HG03196 (cell line): ENCODE measurements around the gene SH3RF1.

Experiments used
- ATAC-seq: cut with Tn5 transposase; IDR thresholded peaks from one replicate; pipeline ENCODE4 v1.9.1; 2021; ENCODE audit not compliant: unreplicated experiment

SH3RF1 gene

GRCh38 chr4:169110633-169111032, 160.1 kb downstream of the SH3RF1 start:
- ATAC-seq: no peak

- ATAC-seq: no peak
Observed at GRCh38 chr4:169109035-169109675, 161.6 kb downstream of the SH3RF1 start.

DNA sequence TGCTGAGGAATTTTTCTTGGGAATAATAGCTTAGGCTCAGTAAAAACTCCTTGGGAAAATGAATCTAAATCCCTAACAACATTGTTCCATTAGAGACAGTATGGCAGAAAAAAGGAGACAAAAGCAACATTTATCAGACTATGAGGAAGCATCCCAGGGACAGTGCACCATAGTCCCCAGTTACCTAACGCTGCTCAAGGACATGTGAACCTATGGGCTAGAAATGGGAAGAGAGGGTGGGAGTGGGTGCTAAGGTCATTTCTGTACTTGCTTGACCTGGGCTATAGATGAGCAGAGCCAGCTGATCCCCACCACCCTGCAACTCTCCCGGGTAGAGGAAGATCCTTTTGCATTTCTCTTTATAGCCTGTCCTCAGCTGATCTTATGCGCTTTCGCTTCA, 162.5 kb downstream of the SH3RF1 start:
- no peak for ATAC-seq

DNA sequence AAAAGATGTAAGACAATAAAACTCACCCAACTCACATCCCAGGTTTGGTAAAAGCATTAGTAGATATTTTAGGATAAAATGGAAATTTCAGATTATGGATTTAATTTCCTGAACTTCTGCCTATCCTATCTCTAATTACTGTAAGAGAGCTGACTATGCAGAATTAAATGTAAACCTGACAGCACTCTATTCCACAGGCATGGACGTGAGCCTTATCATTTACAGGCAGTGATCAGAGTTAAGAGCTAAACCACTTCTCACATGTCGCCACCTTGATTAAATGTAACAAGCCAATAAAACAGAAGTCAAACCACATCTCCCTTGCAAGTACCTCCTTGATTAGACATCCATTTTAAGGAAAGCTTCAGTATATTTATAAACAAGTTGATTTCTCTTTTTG, 163.2 kb downstream of the SH3RF1 start:
- no peak for ATAC-seq

GRCh38 chr4:169106696-169107229, 164.0 kb downstream of the SH3RF1 start:
- ATAC-seq: no peak

DNA sequence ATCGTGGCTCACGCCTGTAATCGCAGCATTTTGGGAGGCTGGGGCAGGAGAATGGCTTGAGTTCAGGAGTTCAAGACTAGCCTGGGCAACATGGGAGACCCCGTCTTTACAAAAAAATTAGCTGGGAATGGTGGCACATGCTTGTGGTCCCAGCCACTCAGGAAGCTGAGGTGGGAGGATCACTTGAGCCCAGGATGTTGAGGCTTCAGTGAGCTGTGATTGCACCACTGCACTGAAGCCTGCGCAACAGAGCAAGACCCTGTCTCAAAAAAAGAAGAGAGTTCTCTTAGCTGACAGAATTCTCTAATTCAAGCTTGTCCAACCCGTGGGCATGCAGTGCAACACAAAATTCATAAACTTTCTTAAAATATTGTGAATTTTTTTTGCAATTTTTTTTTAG, 165.1 kb downstream of the SH3RF1 start:
- ATAC-seq: no peak

DNA sequence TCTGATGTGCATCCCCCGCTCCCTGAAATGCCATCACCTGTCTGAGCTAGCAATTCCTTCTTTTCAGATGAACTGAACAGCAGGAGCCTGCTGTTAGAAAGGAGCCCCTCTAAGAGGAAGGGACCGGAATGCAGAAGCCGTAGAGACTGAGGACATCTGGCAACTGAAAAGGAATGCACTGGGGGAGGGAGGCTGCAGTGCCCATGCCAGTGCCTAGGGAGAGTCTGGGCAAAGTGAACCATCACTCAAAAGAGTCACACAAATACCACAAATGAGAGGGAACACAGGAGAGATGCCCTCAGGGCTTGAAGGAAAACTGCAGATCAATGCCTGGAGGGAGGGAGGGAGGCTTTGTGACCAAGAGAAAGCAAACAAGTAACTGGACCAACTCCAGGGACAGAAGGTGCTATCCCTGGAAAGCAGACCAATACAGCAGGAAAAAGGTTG, 166.8 kb downstream of the SH3RF1 start:
- no peak for ATAC-seq

GRCh38 chr4:169102026-169102425, 168.7 kb downstream of the SH3RF1 start:
- no peak for ATAC-seq

GRCh38 chr4:169100670-169101101, 170.1 kb downstream of the SH3RF1 start:
- ATAC-seq: no peak

DNA sequence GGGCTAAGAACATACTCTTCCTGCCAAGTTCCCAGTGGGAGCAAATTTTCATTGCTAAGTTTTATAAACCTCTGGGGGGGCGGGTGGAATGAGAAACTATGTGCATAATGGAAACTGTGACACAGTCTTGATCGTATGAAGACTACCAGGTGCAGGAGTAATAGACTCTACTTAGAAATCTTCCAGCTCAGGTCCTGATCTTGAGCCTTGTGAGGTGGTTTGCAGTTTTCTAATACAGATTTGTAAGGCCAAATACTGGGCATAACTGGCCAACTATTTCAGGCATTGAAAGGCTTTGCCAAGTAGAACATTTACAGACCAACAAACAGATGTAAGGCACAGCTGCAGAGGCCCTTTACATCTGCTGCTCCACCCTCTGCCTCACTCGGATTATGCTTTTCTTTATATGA, 171.0 kb downstream of the SH3RF1 start:
- ATAC-seq: peak; percentile 57

DNA sequence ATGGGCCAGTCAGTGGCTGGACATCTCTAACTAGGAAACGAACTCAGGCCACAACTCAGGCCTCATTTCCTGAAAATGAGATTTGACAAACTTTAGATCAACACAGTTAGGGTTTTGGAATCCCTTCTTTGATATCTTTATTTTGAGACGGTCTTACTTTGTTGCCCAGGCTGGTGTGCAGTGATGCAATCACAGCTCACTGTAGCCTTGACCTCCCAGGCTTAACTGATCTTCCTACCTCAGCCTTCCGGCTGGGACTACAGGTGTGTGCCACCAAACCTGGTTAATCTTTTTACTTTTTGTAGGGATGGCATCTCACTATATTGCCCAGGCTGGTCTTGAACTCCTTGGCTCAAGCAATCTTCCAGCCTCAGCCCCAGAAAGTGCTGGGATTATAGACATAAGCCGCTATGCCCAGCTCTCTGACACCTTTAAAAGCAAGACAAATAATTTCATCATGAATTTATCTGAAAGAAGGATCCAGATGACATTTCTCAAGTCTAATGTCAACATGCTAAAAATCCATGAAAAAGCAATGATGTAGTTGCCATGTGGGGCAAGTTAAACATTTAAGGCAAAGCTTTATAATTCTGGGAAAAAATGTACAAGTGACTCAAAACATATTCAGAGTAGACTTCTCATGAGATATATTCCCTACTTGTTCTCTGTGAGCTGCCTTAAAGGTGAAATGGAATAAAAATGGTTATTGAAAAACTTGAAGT, 171.6 kb downstream of the SH3RF1 start:
- ATAC-seq: no peak

DNA sequence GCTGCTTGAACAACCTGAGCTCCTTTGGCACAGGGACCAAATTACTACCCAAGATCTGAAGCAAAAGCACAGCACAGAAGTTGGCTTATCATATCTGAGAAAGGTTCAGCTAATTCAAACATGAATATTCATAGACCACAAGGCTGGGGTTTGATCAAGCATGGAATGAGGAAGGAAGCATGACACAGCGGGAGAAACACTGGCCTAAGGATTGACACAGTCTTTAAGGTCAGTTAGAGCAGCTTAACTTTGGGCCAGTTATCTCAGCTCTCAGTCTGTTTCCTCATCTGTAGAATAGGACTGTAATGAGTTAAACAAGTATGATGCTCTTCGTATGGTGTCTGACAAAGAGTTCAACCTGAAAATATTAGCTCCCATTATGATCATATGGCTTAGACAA, 172.2 kb downstream of the SH3RF1 start:
- ATAC-seq: peak; percentile 45

DNA sequence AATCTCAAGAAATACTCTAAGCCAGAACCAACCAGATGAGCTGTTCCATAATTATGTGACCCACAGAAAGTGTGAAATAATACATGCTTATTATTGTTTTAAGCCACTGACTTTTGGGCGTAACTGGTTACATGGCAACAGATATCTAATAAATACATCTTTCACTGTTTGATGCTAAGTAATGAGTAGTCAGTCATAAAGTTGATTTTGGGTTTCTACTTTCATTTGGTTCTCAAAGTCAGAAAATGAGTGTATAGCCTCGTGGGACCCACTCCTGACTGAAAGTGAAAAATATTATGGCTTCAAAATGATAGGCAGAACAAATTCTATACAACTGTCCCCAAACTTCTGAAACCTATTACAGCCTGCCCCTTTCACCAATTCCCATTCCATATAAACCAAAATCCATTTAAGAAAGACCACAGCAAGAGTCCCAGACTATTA, 172.7 kb downstream of the SH3RF1 start:
- peak; percentile 43 for ATAC-seq

DNA sequence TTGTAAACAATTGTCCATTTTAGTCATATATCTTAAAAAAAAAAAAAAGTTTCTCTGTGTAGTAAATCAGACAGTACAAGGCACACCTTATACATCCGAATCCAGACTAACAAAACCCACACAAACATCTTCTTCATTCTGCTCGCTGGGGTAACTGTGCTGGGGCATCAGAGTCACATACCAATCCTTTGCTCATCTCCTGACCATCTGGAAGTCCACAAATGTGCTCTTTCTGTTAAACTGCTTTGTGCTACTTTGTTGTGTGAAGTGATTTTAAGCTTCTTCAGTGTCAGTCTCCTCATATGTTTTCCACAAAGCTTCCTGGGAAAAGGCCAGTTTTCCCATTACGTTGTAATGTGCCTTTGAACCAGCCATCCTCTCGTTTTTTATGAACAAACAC, 174.5 kb downstream of the SH3RF1 start:
- ATAC-seq: no peak

GRCh38 chr4:169094656-169095231, 176.0 kb downstream of the SH3RF1 start:
- ATAC-seq: no peak

DNA sequence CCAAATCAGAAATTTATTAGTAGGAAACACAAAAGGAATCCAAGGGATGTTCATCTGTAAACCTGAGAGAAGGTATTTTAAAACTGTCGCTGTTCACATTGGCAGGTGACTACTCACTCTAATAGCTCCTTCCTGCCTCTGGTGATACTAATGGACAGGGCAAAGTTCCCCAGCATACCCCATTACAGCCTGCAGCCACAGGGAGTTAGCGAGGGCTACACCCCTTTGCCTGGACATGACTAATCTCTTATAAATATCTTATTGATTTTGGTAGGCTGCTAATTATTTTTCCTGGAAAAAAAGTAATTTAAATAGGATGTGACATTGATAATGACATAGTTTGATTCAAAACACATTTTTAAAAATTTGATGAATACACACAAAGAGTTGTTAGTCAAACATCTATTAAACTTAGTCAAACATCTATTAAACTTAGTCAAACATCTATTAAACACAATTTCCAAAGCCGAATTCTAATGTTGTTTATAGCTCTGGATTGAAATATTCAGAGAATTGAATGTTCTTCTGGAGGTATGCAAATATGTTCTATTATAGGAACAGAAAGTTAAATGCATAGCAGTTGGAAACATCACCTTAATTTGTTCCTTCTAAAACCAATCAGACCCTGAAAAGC, 177.8 kb downstream of the SH3RF1 start:
- ATAC-seq: no peak

- ATAC-seq: no peak
Observed at GRCh38 chr4:169090484-169091215, 180.1 kb downstream of the SH3RF1 start.

DNA sequence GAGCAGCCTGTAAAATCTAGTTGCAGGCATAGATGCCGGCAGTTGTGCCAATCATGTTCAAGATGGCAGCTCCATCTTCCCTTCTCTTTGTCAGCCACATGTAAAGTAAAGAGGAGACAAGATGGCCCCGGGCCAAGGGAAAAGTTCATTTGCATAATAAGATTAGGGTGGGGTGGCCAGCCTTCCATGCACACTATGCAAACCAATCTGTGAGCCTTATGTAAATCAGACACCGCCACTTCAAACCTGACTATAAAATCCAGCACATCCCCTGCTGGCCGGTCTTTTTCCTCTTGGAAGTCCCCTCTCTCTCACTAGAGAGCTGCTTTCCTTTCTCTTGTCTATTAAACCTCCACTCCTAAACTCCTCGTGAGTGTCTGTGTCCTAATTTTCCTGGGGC, 181.8 kb downstream of the SH3RF1 start:
- no peak for ATAC-seq

- no peak for ATAC-seq
Observed at GRCh38 chr4:169084954-169085353, 185.8 kb downstream of the SH3RF1 start.

DNA sequence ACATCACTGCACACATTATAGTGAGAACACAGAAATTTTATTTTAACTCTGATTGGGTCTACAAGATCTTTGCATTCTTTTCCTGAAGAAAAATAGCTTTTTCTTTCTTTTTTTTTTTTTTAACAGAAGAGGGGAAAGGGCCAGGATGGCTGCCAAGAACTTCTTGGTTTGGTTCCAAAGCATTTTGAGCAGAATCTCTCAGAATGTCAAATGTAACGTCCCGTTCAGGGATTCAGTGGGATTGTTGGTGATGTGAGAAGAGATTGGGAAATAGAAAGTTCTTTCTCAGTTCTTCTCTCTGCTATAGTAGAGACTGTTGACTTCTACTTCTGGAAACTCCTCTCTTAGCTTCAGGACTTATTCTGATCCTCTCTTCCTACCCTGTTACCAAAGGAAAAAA, 189.8 kb downstream of the SH3RF1 start:
- no peak for ATAC-seq
